Cortex of kidney (tissue), 1 donor: ENCODE measurements around the gene MTF1.
"Not testable (repeated sequence)": the region's sequence is repeated elsewhere in the genome, so short reads cannot be mapped to it uniquely, and the experiment has no call there.

ENCODE experiments used
- DNase-seq: peaks from one replicate; lab custom pipeline; 2025; lab: John Stamatoyannopoulos, UW

Gene MTF1

GRCh38 chr1:37793773-37794371 is 65.5 kb downstream of the MTF1 start, which contains the start of gene MANEAL:
TSS of gene MANEAL (plus strand) at chr1:37793847. CDS start at chr1:37794183, 336 bp downstream.
- DNase-seq: no peak

GRCh38 chr1:37792943-37793686 is 66.3 kb downstream of the MTF1 start:
- DNase-seq: no peak

DNA sequence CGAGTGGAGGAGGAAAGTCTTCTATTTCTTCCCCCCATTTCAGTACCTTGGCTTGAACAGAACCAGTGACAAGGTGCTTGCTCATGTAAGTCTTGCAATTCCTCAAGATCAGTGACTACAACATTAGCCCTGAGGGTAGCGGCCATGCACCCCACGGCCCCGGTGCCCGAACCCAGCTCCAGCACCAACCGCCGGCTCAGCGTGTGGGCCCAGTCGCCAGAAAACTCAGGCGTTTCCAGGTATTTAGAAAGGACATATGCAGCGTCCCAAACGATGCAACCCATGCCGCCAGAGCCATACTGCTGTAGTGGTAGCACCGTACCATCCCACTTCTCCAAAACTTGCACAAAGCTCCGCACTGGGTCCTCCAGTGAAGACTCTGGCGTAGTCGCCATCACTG is 76.9 kb downstream of the MTF1 start:
- no peak for DNase-seq

DNA sequence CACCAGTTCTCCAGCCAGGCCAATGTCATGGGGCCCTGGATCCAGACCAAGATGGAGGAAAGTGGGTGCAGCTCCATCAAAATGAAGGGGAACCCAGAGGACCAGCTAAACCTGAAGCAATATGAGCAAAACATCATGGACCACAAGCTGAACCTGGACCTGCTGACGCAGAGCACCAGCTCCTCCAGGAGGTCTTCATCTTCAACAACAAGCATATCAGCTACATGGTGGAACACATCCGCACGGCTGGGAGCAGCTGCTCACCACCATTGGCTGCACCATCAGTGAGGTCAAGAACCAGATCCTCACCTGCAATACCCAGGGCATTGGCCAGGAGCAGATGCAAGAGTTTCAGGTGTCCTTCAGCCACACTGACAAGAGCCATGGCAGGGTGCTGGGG is 80.7 kb downstream of the MTF1 start:
- DNase-seq: no peak

DNA sequence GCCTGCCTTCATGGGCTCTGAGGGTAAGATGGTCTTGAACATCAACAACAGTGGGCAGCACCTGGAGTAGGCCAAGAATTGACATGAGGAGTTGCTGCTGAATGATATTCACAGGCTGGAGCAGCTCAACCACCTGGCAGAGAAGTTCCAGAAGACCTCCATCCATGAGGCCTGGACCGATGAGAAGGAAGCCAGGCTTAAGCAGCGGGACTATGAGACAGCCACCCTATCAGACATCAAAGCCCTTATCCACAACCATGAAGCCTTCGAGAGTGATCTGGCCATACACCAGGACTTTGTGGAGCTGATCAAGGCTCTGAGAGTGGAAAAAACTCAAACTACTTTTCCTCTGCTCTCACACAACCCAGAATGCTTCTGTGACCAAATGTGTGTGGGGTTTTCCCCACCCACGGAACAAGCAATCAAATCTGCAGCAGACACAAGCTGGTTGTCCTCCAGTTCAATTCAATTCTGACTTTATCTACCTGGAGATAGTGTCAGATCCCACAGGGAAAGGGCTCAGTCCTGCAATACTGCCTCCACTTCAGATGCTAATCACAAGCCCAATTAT is 82.4 kb downstream of the MTF1 start:
- no peak for DNase-seq

DNA sequence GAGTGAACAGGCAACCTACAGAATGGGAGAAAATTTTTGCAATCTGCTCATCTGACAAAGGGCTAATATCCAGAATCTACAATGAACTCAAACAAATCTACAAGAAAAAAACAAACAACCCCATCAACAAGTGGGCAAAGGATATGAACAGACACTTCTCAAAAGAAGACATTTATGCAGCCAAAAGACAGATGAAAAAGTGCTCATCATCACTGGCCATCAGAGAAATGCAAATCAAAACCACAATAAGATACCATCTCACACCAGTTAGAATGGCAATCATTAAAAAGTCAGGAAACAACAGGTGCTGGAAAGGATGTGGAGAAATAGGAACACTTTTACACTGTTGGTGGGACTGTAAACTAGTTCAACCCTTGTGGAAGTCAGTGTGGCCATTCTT is 88.0 kb downstream of the MTF1 start:
- DNase-seq: not testable (repeated sequence)

DNA sequence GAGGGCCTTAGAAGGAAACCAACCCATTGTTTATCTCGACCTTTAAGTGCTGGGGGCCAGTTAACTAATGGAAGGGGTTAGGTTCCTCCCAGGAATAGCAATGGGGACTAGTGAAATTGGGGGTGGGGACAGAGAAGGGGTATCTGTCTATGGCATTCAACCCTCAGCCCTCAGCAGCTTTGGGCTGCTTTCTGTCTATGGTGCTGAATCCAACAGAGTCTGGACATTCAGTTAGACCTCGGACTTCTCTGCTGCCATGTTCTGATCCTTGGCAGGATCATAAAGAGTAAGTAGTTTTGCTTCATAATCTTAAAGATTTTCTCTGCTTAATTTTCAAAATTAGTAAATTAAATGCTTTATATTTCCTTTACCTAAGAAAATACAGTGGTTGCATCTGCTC is 91.9 kb downstream of the MTF1 start:
- DNase-seq: no peak

DNA sequence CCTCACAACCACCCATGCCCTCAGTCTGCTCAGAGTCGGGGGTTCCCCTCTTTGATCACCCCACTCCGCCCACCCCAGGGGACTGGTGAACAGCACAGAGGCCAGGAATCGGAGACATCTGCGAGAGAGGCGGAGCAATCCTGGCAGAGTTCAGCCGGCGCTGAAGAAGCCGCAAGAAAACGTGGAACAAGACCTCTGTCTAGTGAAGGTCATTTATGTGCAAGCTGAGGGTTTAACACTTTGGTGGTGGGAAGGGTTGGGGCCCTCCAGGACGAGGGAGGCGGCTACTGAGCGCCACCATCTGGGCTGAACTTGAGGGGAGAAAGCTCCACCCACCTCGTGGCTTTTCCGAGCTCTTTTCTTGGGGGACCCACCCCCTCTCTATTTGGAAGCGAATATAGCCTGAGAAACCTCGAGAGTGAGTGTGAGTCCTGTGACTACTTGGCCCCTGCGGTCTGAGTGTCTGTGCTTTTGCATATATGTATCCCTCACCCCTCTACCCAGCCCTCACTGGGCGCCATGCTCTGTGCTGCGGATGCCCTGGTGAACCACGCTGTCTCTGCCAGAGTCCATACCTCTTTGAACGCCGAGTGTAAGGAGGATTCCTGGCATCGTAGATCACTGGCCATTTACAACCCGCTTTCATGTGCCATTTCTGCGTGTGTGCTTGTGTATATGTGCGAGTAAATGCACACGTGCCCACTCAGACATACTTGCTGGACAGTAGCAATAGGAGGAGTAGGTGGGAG is 93.3 kb downstream of the MTF1 start:
- no peak for DNase-seq

- no peak for DNase-seq
These were observed 94.4 kb downstream of the MTF1 start, which contains the start of gene EPHA10 for GRCh38 chr1:37764888-37765441. TSS of gene EPHA10 (minus strand) at chr1:37765120. CDS start at chr1:37765066, 54 bp downstream.

DNA sequence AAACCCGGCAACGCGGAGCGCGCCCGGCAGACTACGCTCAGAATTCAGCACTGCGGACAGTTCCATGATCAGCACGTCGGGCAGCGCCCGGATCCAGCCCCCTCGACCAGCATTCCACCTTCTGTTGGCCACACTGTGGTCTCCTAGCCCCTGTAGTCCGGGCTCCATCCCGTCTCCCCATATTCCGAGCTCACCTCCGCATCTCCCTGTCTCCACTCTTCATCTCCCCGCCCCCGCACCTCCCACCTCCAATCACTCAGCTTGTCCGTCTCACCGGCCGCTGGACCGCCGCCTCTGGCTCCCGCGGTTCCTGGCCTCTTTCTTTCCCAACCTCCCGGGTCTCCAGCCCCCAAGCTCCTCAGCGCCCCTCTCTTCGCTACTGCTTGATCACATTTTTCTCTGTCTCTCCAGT is 95.0 kb downstream of the MTF1 start:
- no peak for DNase-seq

DNA sequence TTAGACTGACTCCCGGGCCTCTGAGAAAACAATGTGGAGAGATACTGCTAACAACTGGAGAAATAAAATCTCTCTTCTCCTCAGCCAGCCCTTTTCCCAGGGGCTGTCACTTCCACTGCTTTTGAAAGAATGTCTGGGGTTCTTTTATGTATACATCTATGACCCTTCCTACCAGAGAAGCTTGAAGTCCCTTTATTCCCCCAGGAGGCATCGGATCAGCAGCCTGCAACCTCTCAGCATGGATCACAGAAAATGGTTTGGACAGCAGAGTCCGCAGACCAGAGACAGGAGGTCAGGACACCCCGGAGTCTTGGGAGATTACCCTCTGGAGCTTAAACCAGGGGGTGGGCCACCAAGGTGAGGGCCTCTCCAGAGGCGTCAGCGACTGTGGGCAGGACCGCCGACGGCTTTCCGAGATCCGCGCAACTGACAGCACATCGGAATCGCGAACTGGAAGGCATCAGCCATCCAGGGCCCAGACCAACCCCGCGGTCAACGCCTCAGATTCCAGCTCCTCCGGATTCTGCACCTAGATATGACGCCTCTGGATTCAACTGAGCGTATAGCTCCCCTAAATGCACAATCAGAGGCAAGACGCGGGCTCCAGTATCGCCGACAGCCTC is 95.5 kb downstream of the MTF1 start:
- no peak for DNase-seq

DNA sequence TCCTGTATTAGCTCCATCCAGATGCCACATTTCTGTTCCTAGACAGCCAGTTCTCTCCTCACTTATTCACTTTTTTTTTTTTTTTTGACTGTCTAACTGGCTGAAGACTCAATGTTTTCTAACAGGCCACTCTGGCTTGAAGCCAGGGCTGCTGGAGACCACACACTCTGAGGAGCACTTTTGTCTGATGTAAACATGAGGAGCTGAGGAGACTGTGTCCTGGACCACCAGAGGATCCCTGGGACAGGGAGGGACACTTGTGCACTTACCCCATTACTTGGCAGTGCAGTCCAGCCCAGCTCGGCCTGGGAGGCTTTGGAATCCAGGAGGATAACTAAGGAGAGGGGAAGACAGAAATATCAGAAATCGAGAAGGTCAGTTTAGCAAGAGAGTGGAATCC is 96.9 kb downstream of the MTF1 start:
- no peak for DNase-seq

- DNase-seq: no peak
These were observed 97.8 kb downstream of the MTF1 start for GRCh38 chr1:37761416-37762095.
